Nephron (organoid): ENCODE results near the gene KLF15.

Experiments
- H3K27ac Mint-ChIP-seq, 3 experiments: 2 replicates each; pipeline ENCODE4 v1.8.0; 2020; ENCODE audit warnings: mixed read lengths in 3 of 3, mild to moderate bottlenecking in 2 of 3, moderate library complexity in 1 of 3
- H3K27me3 Mint-ChIP-seq: 2 replicates; pipeline ENCODE4 v1.8.0; 2021; ENCODE audit warnings: low read depth, mild to moderate bottlenecking, moderate library complexity, mixed read lengths
- H3K36me3 Mint-ChIP-seq: 2 replicates; pipeline ENCODE4 v1.8.0; 2020; ENCODE audit warnings: low read depth, mixed read lengths
- H3K4me1 Mint-ChIP-seq: 2 replicates; pipeline ENCODE4 v1.8.0; 2020; ENCODE audit warnings: mixed read lengths
- H3K4me3 Mint-ChIP-seq, 3 experiments: 2 replicates each; pipeline ENCODE4 v1.8.0; 2020; ENCODE audit warnings: mild to moderate bottlenecking in 3 of 3, mixed read lengths in 3 of 3, moderate library complexity in 2 of 3
- H3K9me3 Mint-ChIP-seq: 2 replicates; pipeline ENCODE4 v1.8.0; 2020; ENCODE audit warnings: mixed read lengths
- CTCF ChIP-seq, 3 experiments: fragments of 200-600 bp; sonication (generic); IDR thresholded peaks; one replicate each; pipeline ENCODE4 v1.5.0; 2021; ENCODE audit warnings: antibody characterized with exemption in 3 of 3; ENCODE audit not compliant: unreplicated experiment in 3 of 3

The KLF15 gene

GRCh38 chr3:126358038-126358815 is 1.0 kb upstream of the KLF15 start:
- H3K27ac Mint-ChIP-seq: no peak overlapping the region
- peaks cover 55% of the 10 kb centered on the region for H3K27me3 Mint-ChIP-seq
- no peaks in the 10 kb centered on the region for H3K9me3 Mint-ChIP-seq
- no peak for TF ChIP-seq CTCF (IDR thresholded peaks at IDR 0.05; ENCODE audit: unreplicated experiment in 3 of 3)
- no peaks in the 10 kb centered on the region for H3K36me3 Mint-ChIP-seq
- peak overlapping the region; percentile 85 to 90 (median 89) for H3K4me3 Mint-ChIP-seq
- peaks cover 6% of the 10 kb centered on the region for H3K4me1 Mint-ChIP-seq

- no peaks in the 10 kb centered on the region for H3K9me3 Mint-ChIP-seq
- peaks cover 6% of the 10 kb centered on the region for H3K4me1 Mint-ChIP-seq
- no peaks in the 10 kb centered on the region for H3K36me3 Mint-ChIP-seq
- no peak overlapping the region for H3K27ac Mint-ChIP-seq
- no peak for TF ChIP-seq CTCF (IDR thresholded peaks at IDR 0.05; ENCODE audit: unreplicated experiment in 3 of 3)
- peak overlapping the region; percentile 86 to 94 (median 94) for H3K4me3 Mint-ChIP-seq
- H3K27me3 Mint-ChIP-seq: peaks cover 44% of the 10 kb centered on the region
Observed at GRCh38 chr3:126356373-126357264, 589 bp downstream of the KLF15 start.

GRCh38 chr3:126355777-126356372 is 1.3 kb downstream of the KLF15 start:
- Mint-ChIP-seq H3K9me3 (no peaks in the 10 kb centered on the region), H3K4me1 (peaks cover 6% of the 10 kb centered on the region), H3K4me3 (peak overlapping the region; percentile 86 to 94 (median 94)), H3K36me3 (no peaks in the 10 kb centered on the region), H3K27me3 (peaks cover 36% of the 10 kb centered on the region), H3K27ac (peak overlapping the region in 1 of 3 experiments; percentile 18)
- TF ChIP-seq CTCF (IDR thresholded peaks at IDR 0.05; ENCODE audit: unreplicated experiment in 3 of 3): no peak

GRCh38 chr3:126355251-126355650 is 2.0 kb downstream of the KLF15 start:
- TF ChIP-seq CTCF (IDR thresholded peaks at IDR 0.05; ENCODE audit: unreplicated experiment in 3 of 3): no peak
- no peaks in the 10 kb centered on the region for H3K36me3 Mint-ChIP-seq
- H3K27ac Mint-ChIP-seq: peak overlapping the region in 1 of 3 experiments; percentile 18
- peak overlapping the region; percentile 67 to 94 (median 86) for H3K4me3 Mint-ChIP-seq
- H3K4me1 Mint-ChIP-seq: peaks cover 6% of the 10 kb centered on the region
- H3K27me3 Mint-ChIP-seq: peaks cover 32% of the 10 kb centered on the region
- no peaks in the 10 kb centered on the region for H3K9me3 Mint-ChIP-seq

- H3K36me3 Mint-ChIP-seq: no peaks in the 10 kb centered on the region
- peaks cover 6% of the 10 kb centered on the region for H3K4me1 Mint-ChIP-seq
- H3K9me3 Mint-ChIP-seq: no peaks in the 10 kb centered on the region
- no peak for TF ChIP-seq CTCF (IDR thresholded peaks at IDR 0.05; ENCODE audit: unreplicated experiment in 3 of 3)
- no peak overlapping the region for H3K27ac Mint-ChIP-seq
- peaks cover 28% of the 10 kb centered on the region for H3K27me3 Mint-ChIP-seq
- H3K4me3 Mint-ChIP-seq: no peak overlapping the region
Observed at GRCh38 chr3:126354776-126355175, 2.4 kb downstream of the KLF15 start.
